ENCODE measurements around the gene ATRNL1.

GRCh38 chr10:115979576-115979975, 886.4 kb downstream of the ATRNL1 start:
- TF ChIP-seq EP300 (IDR thresholded peaks at IDR 0.05): no peak
- no peak for TF ChIP-seq CTCF (IDR thresholded peaks at IDR 0.05)
- no peak for TF ChIP-seq EHMT2 (IDR thresholded peaks at IDR 0.05; ENCODE audit: low read depth)
- no peak for TF ChIP-seq BCL3 (IDR thresholded peaks at IDR 0.05)
- no peak for TF ChIP-seq POLR2A (IDR thresholded peaks at IDR 0.05; ENCODE audit: low read length)
- no peak for TF ChIP-seq RARB (CRISPR knock-in tag; IDR thresholded peaks at IDR 0.05)
- TF ChIP-seq CEBPB (IDR thresholded peaks at IDR 0.05): no peak
- TF ChIP-seq JUN (IDR thresholded peaks at IDR 0.05): no peak
- TF ChIP-seq CBX2 (IDR thresholded peaks at IDR 0.05; ENCODE audit: borderline replicate concordance, low read depth): no peak
- no peak for TF ChIP-seq RNF2 (IDR thresholded peaks at IDR 0.05; ENCODE audit: borderline replicate concordance, low read depth)
- TF ChIP-seq MYC (IDR thresholded peaks at IDR 0.05; ENCODE audit: borderline replicate concordance, low read length): no peak

Measured in A549 (cell line).